HCT116 (cell line): ENCODE data around the gene APELA.

Experiments used
- CBX3 ChIP-seq: IDR thresholded peaks from 2 replicates; pipeline ENCODE4 v1.6.1; 2012; ENCODE audit warnings: low read depth
- CTCF ChIP-seq, 3 experiments: fragments of 200-600 bp in 1 of 3; sonication (generic) in 1 of 3; IDR thresholded peaks in 2 of 3; conservative IDR thresholded peaks in 1 of 3; 2 replicates each; pipeline ENCODE4 v1.5.1; 2012 to 2017; ENCODE audit warnings: low read depth in 2 of 3, low read length in 2 of 3, antibody characterized with exemption in 1 of 3, borderline replicate concordance in 1 of 3, control low read depth in 1 of 3, mild to moderate bottlenecking in 1 of 3, mixed read lengths in 1 of 3, mixed run types in 1 of 3, moderate library complexity in 1 of 3; ENCODE audit not compliant: insufficient read depth in 1 of 3
- EZH2 ChIP-seq: fragments of 200-600 bp; sonication (generic); IDR thresholded peaks from 2 replicates; pipeline ENCODE4 v1.6.1; 2017; ENCODE audit warnings: antibody characterized with exemption, mixed run types
- EZH2phosphoT487 ChIP-seq: fragments of 200-600 bp; IDR thresholded peaks from 2 replicates; pipeline ENCODE4 v1.6.1; 2018; ENCODE audit warnings: antibody characterized with exemption, borderline replicate concordance
- POLR2A ChIP-seq: IDR thresholded peaks from 2 replicates; pipeline ENCODE4 v1.7.0; 2011; ENCODE audit warnings: borderline replicate concordance; ENCODE audit not compliant: insufficient read depth, insufficient read length; ENCODE audit errors: extremely low read depth

DNA sequence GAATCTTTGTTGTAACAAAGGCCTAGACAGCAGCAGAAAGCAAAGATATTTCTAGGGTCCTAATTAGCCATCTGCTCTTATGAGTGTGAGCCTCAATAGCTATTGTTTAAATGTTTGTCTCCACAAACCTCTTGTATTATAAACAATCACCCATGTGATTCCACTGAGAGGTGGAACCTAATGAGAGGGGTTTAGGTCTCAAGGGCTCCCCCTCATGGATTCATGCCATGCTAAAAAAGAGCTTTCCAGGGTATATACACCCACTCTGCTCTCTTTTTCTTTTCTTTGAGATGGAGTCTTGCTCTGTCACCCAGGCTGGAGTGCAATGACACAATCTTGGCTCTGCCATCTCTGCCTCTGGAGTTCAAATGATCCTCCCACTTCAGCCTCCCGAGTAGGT is 58.4 kb downstream of the APELA start:
- TF ChIP-seq CTCF (IDR thresholded peaks at IDR 0.05 in 2 of 3, conservative IDR thresholded peaks at IDR 0.05 in 1 of 3; ENCODE audit: borderline replicate concordance in 1 of 3, insufficient read depth in 1 of 3, low read depth in 2 of 3, low read length in 2 of 3) = peak; percentile 26 to 53 (median 50); a peak in 4 of 6 replicates
- no peak for TF ChIP-seq CBX3
- no peak for TF ChIP-seq EZH2
- no peak for TF ChIP-seq POLR2A
- no peak for TF ChIP-seq EZH2phosphoT487
